HuH-7 (cell line): Measurements from ENCODE around the gene SUN1.

Experiments used
- DNase-seq: peaks from one replicate; pipeline ENCODE4 v3.0.0; 2011; ENCODE audit warnings: low spot score

Gene SUN1

DNA sequence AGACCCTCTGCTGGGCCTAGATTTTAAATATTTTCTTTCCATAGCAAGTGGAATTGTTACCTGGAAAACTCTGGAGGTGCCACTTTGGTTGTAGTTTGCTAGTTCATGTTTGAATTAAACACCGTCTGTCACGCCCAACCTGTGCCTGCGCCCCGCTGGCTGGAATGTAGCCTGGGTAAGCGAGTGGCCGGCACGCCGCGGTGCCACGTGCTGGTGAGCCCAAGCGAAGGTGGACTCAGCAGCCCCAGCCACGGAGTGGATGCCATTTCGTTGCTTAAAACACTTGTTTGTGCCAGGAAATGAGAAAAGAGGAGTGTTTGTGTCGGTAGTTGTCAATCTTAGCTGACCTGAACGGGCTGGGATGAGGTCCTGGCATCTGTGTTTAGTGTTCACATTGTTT lies 46.8 kb downstream of the SUN1 start:
- DNase-seq: no peak

DNA sequence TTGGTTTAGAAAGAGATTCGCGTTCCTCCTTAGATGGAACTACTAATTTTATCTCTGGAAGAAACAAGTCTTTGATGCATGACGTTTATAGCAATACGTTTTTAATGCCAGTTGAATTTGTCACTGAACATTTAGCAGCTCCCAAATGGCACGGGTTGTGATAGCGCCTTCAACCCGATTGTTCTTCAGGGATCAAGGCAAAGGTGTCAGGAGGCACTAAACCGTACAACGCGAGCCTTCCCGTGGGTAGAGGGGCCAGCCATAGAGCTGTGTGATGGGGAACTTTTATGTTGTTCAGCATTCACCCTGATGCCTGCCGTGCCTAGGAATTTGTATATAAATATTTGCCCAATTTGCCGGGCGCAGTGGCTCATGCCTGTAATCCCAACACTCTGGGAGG lies 47.4 kb downstream of the SUN1 start:
- no peak for DNase-seq

DNA sequence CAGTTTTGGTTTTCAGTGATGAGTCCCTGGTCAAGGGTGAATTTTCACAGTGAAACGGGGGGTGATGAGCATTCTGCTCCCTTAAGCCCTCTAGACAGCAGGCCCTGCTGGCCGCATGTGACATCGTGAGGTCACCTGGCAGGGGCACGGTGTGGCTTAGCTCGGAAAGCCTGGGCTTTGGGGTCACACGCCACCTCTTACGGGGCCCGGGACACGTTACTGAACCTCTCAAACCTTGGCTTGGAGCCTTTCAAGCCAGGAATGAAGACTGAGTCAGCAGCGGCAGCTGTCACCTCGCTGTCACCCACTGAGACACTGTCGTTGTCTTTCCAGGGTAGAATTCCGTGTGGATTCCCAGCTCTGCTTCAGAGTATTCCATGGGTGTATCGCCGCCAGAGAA lies 48.2 kb downstream of the SUN1 start:
- no peak for DNase-seq

DNA sequence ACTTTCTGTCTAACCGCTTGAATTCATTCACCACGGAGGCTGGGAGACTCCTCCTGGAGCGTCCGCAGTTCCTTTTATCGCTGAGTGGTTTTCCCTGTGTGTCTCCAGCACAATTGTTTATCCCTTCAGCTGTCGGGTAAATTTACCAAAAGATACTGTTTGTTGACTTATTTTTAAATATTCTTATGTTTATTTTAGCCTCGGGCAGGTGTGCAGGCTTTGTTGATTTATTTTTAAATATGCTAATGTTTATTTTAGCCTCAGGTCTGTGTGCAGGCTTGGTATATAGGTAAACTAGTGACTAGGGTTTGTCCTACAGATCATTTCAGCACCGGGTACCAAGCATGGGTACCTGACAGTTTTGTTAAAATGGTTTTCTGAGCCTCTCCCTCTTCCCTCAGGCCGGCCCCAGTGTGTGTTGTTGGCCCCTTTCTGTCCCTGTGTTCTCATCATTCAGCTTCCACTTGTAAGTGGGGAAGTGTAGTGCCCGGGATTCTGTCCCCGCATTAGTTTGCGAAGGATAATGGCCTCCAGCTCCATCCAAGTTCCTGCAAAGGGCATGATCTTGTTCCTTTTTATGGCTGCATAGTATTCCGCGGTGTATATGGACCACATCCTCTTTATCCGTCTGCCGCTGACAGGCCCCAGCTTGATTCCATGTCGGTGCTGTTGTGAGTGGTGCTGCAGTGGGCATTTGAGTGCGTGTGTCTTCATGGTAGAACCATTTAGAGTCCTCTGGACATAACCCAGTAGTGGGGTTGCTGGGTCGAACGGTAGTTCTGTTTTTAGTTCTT lies 49.4 kb downstream of the SUN1 start:
- DNase-seq: no peak

DNA sequence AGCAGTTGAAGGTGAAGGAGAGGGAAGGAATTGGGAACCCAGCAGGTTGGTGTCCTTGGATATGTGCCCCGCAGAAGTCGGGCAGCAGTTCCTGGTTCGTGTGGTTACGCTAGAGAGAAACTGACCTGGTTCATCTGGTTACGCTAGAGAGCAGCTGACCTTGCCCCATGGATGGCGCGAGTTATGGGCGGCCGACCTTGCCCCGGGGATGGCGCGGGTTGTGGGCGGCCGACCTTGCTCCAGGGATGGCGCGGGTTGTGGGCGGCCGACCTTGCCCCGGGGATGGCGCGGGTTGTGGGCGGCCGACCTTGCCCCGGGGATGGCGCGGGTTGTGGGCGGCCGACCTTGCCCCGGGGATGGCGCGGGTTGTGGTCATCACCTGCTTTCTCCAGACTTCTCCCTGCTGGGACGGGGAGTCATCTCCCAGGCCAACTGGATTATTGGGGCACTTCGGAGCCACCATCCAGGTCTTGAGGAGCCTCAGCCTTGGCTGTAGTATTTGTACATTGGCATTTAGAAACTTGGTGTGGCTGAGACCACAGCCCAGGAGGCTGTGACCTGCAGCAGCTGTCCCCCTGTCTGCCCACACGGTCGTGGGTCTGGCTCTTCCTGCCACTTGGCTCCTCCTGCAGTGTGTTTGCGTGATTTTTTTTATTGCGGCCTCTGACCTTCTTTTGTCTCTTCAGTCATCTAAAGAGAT lies 50.2 kb downstream of the SUN1 start:
- no peak for DNase-seq

DNA sequence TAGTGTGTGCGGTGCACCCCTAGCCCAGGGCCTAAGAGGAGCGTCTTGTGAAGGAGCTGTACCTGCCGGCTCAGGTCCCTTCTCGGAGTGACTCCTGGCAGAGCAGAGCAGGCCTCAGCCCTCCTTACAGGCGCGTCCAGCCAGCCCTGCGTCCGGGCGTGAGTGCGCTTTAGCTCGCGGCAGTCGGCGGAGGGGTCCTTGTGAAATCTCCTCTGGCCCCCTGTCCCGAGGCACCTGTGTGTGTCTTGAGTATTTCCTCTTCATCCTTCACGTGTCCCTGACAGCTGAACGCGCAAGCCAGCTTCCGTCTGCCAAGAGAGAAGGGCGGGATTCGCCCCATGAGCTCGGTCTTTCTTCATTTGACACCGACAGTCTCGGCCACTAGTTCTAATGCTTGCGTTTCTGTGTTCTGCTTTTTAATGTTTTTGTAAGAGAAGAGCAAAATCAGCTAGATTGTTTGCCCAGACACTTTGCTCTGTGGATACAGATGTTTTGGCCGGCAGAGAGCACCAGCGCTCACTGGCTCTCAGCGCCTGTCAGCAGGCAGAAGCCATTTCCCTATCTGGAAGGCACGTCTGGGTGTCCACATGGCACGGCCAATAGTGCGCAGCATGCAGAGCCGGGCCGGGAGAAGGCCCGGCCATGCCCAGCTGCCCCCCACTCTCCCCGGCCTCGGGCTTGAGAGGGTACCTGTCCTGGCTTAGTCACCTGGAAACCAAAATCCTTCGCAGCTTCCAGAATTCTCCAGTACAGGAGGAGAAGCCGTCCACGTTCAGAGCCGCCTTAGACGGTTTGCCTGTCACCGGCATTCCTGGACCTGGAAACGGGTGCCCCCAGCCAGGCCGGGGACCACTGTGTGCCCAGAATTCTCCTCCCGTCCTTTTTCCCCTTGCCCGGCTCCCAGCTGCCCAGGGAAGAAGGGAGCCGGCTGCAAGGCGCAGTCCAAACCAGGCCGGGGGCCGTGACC lies 51.1 kb downstream of the SUN1 start:
- DNase-seq: no peak

DNA sequence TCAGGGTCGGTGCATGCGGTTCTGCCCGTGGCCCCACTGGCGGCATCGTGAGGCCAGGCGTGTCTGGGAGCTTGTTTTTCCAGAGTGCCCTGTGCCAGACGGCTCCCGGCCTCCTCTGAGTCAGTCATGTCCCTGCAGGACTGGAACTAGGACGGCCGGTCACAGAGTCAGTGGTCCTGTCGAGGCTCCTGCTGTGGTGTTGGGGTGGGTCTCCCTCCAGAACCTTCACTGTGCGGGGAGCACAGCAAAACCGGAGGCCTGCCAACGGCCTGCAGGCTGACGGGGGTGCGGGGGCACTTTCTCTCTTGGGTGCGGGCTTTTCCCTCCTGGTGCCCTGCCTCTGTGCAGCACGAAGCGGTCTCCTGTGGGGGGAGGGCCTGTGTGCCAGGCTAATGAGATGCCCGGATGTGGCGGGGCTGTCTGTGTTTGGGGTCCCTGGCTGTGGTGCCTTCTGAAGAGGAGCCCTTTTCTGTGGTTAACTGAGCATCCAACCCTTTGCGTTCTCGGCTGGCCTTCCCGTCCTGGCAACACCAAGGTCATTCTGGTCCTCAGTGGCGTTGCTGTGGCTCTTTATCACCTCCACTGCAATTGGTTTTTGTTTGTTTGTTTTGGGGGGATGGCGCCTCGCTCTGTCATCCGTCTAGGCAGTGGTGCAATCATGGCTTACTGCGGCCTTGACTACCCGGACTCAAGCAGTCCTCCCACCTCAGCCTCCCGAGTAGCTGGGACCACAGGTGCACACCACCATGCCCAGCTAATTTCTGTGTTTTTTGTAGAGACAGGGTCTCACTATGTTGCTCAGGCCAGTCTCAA lies 52.1 kb downstream of the SUN1 start:
- no peak for DNase-seq

DNA sequence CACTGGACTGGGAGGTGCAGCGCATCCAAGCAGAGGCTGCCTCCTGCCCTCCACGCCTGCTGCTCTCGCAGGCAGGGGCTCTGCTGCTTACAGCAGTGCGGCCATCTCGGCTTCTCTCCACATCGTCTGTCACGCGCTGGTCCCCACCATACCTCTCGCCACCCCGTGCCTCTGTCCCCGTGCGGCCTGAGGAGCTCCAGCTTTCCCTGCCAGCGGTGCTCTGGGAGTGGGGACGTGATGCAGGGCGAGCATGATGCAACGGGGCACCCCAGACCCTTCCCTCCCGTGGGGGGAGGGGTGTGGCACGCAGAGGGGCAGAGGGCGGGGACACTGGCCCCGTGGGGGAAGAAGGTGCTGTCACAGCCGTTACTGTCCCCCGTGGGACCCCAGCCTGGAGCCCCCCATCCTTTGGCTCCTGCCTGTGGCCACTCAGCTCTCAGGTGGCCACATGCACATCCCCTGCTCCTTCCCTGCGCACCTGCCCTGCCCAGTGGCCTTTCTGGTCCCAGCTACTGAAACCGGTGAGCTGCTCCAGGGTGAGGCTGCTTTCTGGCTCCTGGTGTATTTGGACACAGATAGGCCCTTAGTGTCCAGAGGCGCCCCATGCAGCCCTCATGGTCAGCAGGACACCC lies 53.1 kb downstream of the SUN1 start:
- no peak for DNase-seq

DNA sequence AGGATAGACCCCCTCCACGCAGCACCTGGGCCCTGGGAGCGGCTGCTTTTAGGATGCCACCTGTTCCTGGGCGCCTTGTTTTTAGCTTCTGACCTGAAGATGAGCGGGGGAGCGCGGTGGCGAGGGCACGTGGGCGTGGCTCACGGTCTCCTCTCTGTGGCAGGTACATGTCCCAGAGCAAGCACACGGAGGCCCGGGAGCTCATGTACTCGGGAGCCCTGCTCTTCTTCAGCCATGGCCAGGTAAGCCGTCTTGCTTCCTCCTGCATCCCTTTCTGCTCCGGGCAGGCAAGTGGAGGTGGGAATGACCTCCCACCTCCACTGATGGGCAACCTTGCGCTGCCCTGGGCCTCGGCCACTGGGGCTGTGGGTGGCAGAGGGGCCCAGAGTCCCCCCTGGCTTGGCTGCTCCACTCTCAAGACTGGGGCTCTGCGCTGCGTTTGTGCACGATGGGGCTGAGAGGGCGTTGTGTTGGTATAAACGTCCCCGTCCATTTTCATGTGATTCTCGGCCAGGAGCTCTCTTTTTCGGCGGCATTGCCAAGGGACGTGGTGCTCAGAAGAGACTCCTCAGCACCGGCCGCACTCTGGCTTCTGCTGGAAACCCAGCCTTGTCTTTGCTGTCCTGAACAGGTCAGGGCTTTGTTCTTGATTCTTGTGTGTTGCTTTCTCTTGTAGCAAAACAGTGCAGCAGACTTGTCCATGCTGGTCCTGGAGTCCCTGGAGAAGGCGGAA lies 53.8 kb downstream of the SUN1 start:
- DNase-seq: no peak

DNA sequence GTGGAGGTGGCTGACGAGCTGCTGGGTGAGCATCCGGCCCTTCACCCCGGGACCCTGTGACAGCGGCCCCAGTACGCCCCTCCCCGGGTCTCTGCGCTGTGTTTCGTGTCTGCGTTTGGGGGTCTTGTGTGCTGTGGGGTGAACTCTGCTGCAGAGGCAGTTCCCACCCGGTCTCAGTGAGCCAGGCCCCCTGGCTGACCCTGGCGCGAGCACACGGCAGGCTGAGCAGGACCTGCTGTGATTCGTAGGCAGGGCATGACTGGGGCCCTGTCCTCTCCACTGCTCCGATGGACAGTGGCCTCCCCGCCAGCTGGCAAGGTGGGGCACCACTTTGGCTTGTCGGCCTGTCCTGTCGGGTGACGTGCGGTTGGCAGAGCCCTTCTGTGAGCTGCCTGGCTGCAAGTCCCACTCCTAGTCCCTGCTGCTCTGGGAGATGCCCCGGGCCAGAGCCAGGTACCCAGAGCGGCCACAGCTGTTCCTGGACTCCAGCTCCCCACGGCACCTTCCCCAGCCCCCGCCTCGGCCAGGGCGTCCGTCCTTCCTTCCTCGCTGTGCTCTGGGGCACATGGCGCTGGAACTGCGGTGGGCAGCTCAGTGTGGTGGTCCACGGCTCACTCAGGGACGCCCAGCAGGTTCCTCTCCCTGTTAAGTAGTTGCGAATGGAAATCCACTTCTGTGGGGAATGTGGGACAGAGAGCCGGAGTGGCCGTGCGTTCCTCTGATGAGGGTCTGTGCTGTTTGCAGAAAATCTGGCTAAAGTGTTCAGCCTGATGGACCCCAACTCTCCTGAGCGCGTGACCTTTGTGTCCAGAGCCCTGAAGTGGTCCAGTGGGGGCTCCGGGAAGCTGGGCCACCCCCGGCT lies 54.6 kb downstream of the SUN1 start:
- no peak for DNase-seq

DNA sequence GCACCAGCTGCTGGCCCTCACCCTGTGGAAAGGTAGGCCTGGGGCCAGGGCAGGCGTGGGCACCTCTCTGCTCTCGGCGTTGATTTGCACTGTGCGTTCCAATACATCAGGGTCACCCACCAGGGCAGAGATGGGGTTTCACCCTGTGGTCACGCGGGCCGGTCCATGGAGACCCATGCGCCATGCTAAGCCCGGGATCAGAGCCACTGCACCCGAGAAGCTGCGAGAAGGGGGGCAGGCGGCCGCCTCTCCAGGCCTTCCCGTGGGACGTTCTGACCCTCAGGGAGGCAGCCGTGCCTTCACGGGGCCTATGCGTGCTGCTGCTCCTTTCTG lies 55.2 kb downstream of the SUN1 start:
- no peak for DNase-seq

DNA sequence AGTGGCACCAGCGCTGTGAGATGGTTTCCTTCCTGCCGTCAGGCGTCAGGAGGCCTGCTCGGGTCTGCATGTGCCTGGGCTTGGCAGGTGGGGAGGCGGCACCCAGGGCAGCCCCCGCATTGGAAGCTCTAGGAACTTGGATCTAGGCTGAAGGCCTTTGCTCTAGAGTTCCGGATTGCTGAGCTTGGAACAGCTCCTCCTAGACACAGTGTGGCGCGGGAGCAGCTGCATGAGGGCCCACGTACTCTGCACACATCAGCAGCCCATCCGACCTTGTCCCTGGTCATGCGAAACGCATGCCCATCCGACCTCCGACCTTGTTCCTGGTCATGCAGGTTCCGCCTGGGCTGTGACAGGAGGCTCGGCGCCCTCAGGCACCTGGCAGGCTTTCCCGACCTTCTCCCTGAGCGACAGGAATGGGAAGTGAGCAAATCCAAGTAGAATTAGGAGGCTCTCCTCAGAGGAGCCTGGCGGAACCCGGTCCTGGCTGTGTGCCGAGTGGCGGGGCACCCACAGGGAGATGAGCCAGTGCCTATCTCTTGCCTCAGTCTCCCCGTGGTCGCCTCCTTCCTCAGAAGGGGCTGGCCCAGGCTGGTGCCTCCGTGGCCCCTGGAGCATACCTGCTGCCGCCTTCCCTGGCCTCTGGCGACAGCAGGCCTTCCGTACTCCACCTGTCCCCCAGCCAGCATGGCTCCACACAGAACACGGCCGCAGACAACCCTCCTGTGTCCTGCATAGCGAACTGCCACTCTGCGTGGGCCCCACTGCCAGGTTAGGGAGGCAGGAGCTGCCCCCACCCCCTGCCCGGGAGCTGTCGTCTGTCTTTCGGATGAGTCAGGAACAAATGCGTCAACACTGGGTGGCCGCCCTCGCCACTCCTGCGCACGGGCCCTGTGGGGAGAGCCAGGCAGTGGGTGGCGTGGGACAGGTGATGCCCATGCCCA lies 56.1 kb downstream of the SUN1 start:
- DNase-seq: no peak

DNA sequence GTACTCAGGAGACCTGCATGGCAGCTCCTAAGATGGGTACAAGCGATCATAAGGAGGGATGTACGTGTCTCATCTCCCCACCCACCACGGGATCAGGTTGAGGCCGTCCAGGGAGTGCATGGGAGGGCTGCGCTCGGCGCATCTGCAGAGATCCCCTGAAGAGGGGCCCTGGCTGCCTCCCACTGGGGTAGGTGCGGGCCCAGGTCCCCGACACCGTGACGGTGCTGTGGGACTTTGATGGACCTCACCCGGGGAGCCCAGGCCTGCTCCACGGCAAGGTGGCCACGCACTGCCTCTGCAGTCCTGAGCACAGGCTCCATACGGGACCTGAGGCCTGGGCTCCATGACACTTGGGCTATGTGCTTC lies 56.7 kb downstream of the SUN1 start:
- DNase-seq: no peak

DNA sequence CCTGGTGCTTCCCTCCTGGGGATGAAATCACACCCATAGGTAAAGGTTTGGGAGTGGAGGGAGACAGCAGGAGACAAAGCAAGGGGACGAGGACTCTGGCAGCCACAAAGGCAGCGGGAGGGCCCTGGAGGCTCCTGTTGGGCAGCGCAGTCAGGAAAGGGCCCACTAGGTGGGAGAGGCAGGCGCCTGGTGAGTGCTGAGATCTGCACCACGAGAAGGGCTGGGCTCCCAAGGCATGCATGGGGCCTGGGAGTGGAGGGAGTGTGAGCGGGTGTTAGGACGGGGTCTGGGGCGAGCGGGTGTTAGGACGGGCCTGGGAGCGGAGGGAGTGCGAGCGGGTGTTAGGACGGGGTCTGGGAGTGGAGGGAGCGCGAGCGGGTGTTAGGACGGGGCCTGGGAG lies 57.1 kb downstream of the SUN1 start:
- no peak for DNase-seq

DNA sequence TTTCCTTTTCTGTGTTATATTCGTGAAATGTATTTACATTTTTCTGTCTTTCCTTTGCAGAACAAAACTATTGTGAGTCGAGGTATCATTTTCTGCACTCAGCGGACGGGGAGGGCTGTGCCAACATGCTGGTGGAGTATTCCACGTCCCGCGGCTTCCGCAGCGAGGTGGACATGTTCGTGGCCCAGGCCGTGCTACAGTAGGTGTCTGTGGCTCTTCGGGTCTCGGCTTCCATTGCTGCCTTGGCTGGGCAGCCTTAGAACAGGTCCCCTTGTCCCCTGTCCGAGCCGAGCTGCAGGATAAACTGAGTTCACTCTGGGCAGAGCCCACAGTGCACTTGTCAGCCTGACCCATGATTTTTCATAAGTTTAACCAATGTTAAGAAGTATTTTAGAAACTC lies 58.6 kb downstream of the SUN1 start:
- DNase-seq: no peak

DNA sequence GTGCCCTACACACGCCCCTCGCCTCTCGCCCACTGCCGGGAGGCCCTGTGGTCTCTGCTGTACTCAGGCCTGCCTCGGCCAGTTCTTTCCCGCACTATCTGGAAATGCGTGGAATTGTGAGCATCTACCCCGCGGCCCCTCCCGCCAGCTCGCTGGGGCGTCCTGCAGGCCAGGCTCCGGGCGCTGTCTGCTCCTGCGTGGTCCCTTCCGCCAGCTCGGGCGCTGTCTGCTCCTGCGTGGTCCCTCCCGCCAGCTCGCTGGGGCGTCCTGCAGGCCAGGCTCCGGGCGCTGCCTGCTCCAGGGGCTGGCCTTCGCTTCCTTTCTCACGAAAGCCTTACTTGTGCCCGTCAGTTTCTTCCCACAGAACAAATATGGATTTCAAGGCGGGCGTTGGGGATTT lies 59.0 kb downstream of the SUN1 start:
- no peak for DNase-seq

DNA sequence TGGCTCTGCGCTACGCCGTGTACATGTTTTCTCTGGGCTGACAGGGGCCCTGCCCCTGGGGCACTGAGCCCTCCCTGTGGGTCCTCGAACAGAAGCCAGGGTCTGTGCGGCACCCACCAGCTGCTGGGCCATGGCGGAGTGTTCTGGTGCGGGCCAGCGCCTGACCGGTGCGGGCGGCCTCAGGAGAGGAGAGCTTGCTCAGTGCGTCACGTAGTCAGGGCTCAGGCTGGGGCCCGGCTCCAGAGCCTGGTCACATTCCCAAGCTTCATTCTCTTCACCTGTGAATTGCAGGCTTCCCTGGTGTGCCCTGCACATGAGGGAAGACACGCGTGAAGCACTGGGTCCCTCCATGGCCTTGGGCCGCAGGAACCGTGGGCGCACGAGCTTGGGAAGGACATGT lies 59.5 kb downstream of the SUN1 start:
- DNase-seq: no peak
